ENCODE results near the gene CEMIP2. TPM values are rescaled to one million over a fixed set of nuclear protein-coding genes. Genes with fewer than 3 reads are reported as not detected.

CEMIP2 gene
- total RNA-seq, 1 experiment from 2014 or later = 16.0 TPM

DNA sequence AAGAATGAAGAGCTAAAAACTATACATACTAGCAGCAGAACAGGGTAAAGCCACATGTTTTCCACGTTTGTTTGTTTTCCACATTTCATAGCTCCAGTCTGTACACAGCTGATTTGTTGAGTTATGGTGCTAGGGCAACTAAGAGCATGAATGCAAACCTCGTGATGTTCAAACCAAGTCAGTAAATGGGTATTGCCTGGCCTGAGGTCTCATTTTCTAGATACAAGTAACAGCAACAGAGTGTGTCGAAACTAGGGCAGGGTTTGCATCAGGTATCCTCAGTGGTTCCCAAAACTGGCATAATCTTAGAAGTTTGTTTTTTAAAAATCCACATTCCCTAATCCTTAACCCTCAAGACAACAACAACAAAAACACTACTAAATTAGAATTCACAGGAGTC, 89.3 kb downstream of the CEMIP2 start:
- no peak overlapping the region for H3K27ac ChIP-seq (ENCODE audit: low read length)
- POLR2A ChIA-PET (ENCODE audit: unreplicated experiment) = no interaction called here

DNA sequence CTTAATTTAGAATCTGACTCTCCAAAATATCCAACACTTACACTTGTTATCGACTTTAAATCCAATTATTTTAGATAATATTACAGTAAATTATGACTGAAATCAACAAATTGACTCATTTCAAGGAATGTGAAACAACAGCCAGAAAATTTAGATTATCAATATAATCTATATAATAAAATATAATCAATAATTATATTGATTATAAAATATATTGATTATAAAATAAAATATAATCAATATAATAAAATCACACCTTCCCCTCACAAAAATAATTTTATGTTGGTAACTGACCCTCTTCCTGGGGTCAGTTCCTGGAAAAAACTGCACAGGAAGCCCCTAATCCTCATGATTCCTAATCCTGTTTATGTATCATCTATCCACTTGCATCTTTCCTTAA, 91.1 kb downstream of the CEMIP2 start:
- Histone ChIP-seq H3K36me3 (ENCODE audit: low read depth, low read length) (no peaks in the 10 kb centered on the region), H3K4me1 (ENCODE audit: insufficient read depth, low read length) (peaks cover 42% of the 10 kb centered on the region), H3K9me2 (replicated peaks; ENCODE audit: low read length) (no peaks in the 10 kb centered on the region), H3K27me3 (ENCODE audit: low read length) (no peaks in the 10 kb centered on the region), H3K4me2 (ENCODE audit: low read length) (no peak overlapping the region), H3K9ac (ENCODE audit: low read length) (no peak overlapping the region), H2AFZ (ENCODE audit: low read length) (no peak overlapping the region), H3K9me3 (ENCODE audit: low read length) (no peaks in the 10 kb centered on the region), H3K79me2 (ENCODE audit: low read length) (no peaks in the 10 kb centered on the region), H3K4me3 (ENCODE audit: low read length) (no peak overlapping the region), H4K20me1 (ENCODE audit: low read length) (no peaks in the 10 kb centered on the region), H3F3A (ENCODE audit: low read length, unreplicated experiment) (peaks cover 3% of the 10 kb centered on the region), H3K27ac (ENCODE audit: low read length) (no peak overlapping the region)
- no peak for TF ChIP-seq EZH2phosphoT487 (IDR thresholded peaks at IDR 0.05; ENCODE audit: borderline replicate concordance, low read length)
- no peak for TF ChIP-seq EZH2 (IDR thresholded peaks at IDR 0.05; ENCODE audit: low read length, unreplicated experiment)
- TF ChIP-seq, protein P1, sequence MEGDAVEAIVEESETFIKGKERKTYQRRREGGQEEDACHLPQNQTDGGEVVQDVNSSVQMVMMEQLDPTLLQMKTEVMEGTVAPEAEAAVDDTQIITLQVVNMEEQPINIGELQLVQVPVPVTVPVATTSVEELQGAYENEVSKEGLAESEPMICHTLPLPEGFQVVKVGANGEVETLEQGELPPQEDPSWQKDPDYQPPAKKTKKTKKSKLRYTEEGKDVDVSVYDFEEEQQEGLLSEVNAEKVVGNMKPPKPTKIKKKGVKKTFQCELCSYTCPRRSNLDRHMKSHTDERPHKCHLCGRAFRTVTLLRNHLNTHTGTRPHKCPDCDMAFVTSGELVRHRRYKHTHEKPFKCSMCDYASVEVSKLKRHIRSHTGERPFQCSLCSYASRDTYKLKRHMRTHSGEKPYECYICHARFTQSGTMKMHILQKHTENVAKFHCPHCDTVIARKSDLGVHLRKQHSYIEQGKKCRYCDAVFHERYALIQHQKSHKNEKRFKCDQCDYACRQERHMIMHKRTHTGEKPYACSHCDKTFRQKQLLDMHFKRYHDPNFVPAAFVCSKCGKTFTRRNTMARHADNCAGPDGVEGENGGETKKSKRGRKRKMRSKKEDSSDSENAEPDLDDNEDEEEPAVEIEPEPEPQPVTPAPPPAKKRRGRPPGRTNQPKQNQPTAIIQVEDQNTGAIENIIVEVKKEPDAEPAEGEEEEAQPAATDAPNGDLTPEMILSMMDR (conservative IDR thresholded peaks at IDR 0.05; ENCODE audit: low read depth, low read length) = no peak
- no peak for DNase-seq
- no peak for ATAC-seq
- ChIA-PET CTCF (no interaction called here), POLR2A (ENCODE audit: unreplicated experiment) (no interaction called here)
- intact Hi-C loops (cut with micrococcal nuclease) = no loop called here
- no TSS peak for BruUV-seq (replicated peaks)

More for the DNA sequence above, 89.3 kb downstream of the CEMIP2 start:
- H3K79me2 ChIP-seq (ENCODE audit: low read length) = no peaks in the 10 kb centered on the region
- no peak for ATAC-seq
- no peak overlapping the region for H3K9ac ChIP-seq (ENCODE audit: low read length)
- H3K9me3 ChIP-seq (ENCODE audit: low read length) = no peaks in the 10 kb centered on the region
- DNase-seq = no peak
- BruUV-seq (replicated peaks) = no TSS peak
- no peaks in the 10 kb centered on the region for H3K36me3 ChIP-seq (ENCODE audit: low read depth, low read length)
- no peaks in the 10 kb centered on the region for H3K27me3 ChIP-seq (ENCODE audit: low read length)
- H3K9me2 ChIP-seq (replicated peaks; ENCODE audit: low read length) = no peaks in the 10 kb centered on the region
- no peak for TF ChIP-seq EZH2phosphoT487 (IDR thresholded peaks at IDR 0.05; ENCODE audit: borderline replicate concordance, low read length)
- no peak for TF ChIP-seq EZH2 (IDR thresholded peaks at IDR 0.05; ENCODE audit: low read length, unreplicated experiment)
- TF ChIP-seq, protein P1 (conservative IDR thresholded peaks at IDR 0.05; ENCODE audit: low read depth, low read length) = no peak
- H3K4me2 ChIP-seq (ENCODE audit: low read length) = no peak overlapping the region
- H3F3A ChIP-seq (ENCODE audit: low read length, unreplicated experiment) = peaks cover 7% of the 10 kb centered on the region
- intact Hi-C loops (cut with micrococcal nuclease) = no loop called here
- no peaks in the 10 kb centered on the region for H4K20me1 ChIP-seq (ENCODE audit: low read length)
- H3K4me3 ChIP-seq (ENCODE audit: low read length) = no peak overlapping the region
- H2AFZ ChIP-seq (ENCODE audit: low read length) = no peak overlapping the region
- peaks cover 56% of the 10 kb centered on the region for H3K4me1 ChIP-seq (ENCODE audit: insufficient read depth, low read length)
- CTCF ChIA-PET = no interaction called here

DNA sequence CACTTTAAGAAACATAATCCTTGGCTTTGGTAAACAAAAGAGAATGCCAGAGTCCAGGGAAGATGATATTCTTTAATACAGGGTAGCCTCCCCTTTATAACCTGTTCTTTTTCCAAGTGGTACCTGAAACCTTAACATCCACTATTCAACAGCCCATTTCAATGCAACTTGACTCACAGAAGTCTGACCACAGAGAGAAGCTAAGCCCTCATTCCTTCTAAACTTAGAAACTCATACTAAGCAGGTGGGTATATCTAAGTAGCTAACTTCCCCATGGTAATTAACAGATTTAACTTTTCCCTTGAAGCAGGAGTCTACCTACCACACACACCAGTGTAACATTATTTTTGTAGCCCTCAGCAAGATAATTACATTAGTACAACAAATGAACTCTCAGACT, 91.9 kb downstream of the CEMIP2 start:
- no peak for TF ChIP-seq EZH2 (IDR thresholded peaks at IDR 0.05; ENCODE audit: low read length, unreplicated experiment)
- TF ChIP-seq, protein P1 (conservative IDR thresholded peaks at IDR 0.05; ENCODE audit: low read depth, low read length) = no peak
- TF ChIP-seq EZH2phosphoT487 (IDR thresholded peaks at IDR 0.05; ENCODE audit: borderline replicate concordance, low read length) = no peak
- no TSS peak for BruUV-seq (replicated peaks)
- intact Hi-C loops (cut with micrococcal nuclease) = no loop called here
- no peak for DNase-seq
- H3K4me1 ChIP-seq (ENCODE audit: insufficient read depth, low read length) = peaks cover 35% of the 10 kb centered on the region
- H3K9me3 ChIP-seq (ENCODE audit: low read length) = no peaks in the 10 kb centered on the region
- ChIA-PET POLR2A (ENCODE audit: unreplicated experiment) (no interaction called here), CTCF (interaction anchor here (0.6 kb wide), 1 partner anchor 9 kb away, joined by 6 read pairs; no protein-coding TSS in a partner anchor)
- no peaks in the 10 kb centered on the region for H3K36me3 ChIP-seq (ENCODE audit: low read depth, low read length)
- no peaks in the 10 kb centered on the region for H3K9me2 ChIP-seq (replicated peaks; ENCODE audit: low read length)
- no peak overlapping the region for H3K27ac ChIP-seq (ENCODE audit: low read length)
- H3K4me3 ChIP-seq (ENCODE audit: low read length) = no peak overlapping the region
- H3F3A ChIP-seq (ENCODE audit: low read length, unreplicated experiment) = no peaks in the 10 kb centered on the region
- H3K4me2 ChIP-seq (ENCODE audit: low read length) = no peak overlapping the region
- no peaks in the 10 kb centered on the region for H4K20me1 ChIP-seq (ENCODE audit: low read length)
- H3K9ac ChIP-seq (ENCODE audit: low read length) = no peak overlapping the region
- H2AFZ ChIP-seq (ENCODE audit: low read length) = no peak overlapping the region
- ATAC-seq = no peak
- H3K27me3 ChIP-seq (ENCODE audit: low read length) = no peaks in the 10 kb centered on the region
- H3K79me2 ChIP-seq (ENCODE audit: low read length) = no peaks in the 10 kb centered on the region
